ENCODE data around the gene ZNF385D. TPM values are rescaled to one million over a fixed set of nuclear protein-coding genes. Genes with fewer than 3 reads are reported as not detected.

Gene ZNF385D, protein sequence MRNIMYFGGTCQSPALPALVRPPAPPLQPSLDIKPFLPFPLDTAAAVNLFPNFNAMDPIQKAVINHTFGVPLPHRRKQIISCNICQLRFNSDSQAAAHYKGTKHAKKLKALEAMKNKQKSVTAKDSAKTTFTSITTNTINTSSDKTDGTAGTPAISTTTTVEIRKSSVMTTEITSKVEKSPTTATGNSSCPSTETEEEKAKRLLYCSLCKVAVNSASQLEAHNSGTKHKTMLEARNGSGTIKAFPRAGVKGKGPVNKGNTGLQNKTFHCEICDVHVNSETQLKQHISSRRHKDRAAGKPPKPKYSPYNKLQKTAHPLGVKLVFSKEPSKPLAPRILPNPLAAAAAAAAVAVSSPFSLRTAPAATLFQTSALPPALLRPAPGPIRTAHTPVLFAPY
- total RNA-seq (2.7 TPM), polyA plus RNA-seq (not detected)

DNA sequence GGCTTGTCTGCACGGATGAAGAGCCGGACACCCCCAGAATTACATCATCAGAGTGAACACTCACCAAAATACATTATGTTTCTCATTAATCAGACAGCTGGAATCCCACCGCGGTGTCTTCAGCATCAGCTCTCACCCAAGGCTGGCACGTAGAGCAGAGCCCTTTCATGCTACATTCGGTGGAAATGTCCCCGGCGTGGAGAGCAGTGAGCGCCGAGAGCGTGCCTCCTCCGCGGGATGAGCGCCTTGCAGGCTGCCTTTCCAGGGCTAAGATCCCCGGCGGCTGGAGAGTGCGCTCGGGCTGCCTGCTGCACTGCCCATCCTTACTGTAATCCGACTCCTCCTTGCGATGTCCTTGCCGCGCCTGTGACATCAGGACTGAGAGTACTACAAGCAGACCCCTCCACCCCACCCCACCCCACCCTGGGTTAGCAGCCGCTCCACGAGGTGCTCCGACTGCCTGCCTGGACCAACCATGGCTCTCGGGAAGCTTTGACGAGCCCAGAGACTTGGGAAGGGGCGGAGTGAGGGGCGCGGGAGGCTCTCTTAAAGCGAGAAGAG lies at the start of gene ZNF385D:
Gene ZNF385D, minus strand, starts transcription at position 380 of the 561 bp plus-strand sequence. Its CDS starts 294 bp downstream, at position 86.
- no peak for ATAC-seq (ENCODE audit: low read depth in 2 of 2)
- Histone ChIP-seq H3K4me1 (ENCODE audit: control insufficient read depth, insufficient read depth, low read length, poor library complexity, severe bottlenecking) (no peaks in the 10 kb centered on the region), H3K4me3 (ENCODE audit: low read depth, low read length) (no peak within 1 kb of the TSS), H3K36me3 (ENCODE audit: control insufficient read depth, insufficient read depth, low read length) (no peaks in the 10 kb centered on the region), H3K27ac (ENCODE audit: insufficient read depth, low read length, poor library complexity, severe bottlenecking) (no peak within 1 kb of the TSS), H3K27me3 (ENCODE audit: control insufficient read depth, insufficient read depth, low read length) (no peaks in the 10 kb centered on the region), H3K9me3 (ENCODE audit: control insufficient read depth in 2 of 2, low read length in 2 of 2) (no peaks in the 10 kb centered on the region)
- no peaks in the 10 kb centered on the region for H3K4me1 Mint-ChIP-seq
- peaks cover 1 to 13% (median 3%) of the 10 kb centered on the region in 7 donors for H3K9me3 Mint-ChIP-seq
- no peak within 1 kb of the TSS for H3K27ac Mint-ChIP-seq
- no peak within 1 kb of the TSS for H3K4me3 Mint-ChIP-seq
- DNase-seq = no peak
- H3K27me3 Mint-ChIP-seq = no peaks in the 10 kb centered on the region
- H3K36me3 Mint-ChIP-seq = no peaks in the 10 kb centered on the region

- Histone ChIP-seq H3K27me3 (ENCODE audit: control insufficient read depth, insufficient read depth, low read length) (no peaks in the 10 kb centered on the region), H3K36me3 (ENCODE audit: control insufficient read depth, insufficient read depth, low read length) (no peaks in the 10 kb centered on the region), H3K4me3 (ENCODE audit: low read depth, low read length) (no peak overlapping the region), H3K27ac (ENCODE audit: insufficient read depth, low read length, poor library complexity, severe bottlenecking) (no peak overlapping the region), H3K9me3 (ENCODE audit: control insufficient read depth in 2 of 2, low read length in 2 of 2) (no peaks in the 10 kb centered on the region), H3K4me1 (ENCODE audit: control insufficient read depth, insufficient read depth, low read length, poor library complexity, severe bottlenecking) (no peaks in the 10 kb centered on the region)
- H3K9me3 Mint-ChIP-seq = peaks cover 0 to 33% (median 8%) of the 10 kb centered on the region in 7 donors
- ATAC-seq (ENCODE audit: low read depth in 2 of 2) = no peak
- H3K4me1 Mint-ChIP-seq = no peaks in the 10 kb centered on the region
- H3K27ac Mint-ChIP-seq = no peak overlapping the region
- DNase-seq = no peak
- H3K36me3 Mint-ChIP-seq = no peaks in the 10 kb centered on the region
- H3K4me3 Mint-ChIP-seq = no peak overlapping the region
- no peaks in the 10 kb centered on the region for H3K27me3 Mint-ChIP-seq
Measured at GRCh38 chr3:21798356-21799088, 47.5 kb upstream of the ZNF385D start.

- Mint-ChIP-seq H3K27me3 (no peaks in the 10 kb centered on the region), H3K27ac (no peak overlapping the region), H3K9me3 (peaks cover 0 to 29% (median 5%) of the 10 kb centered on the region in 7 donors), H3K4me3 (no peak overlapping the region), H3K4me1 (no peaks in the 10 kb centered on the region), H3K36me3 (no peaks in the 10 kb centered on the region)
- Histone ChIP-seq H3K27me3 (ENCODE audit: control insufficient read depth, insufficient read depth, low read length) (no peaks in the 10 kb centered on the region), H3K27ac (ENCODE audit: insufficient read depth, low read length, poor library complexity, severe bottlenecking) (no peak overlapping the region), H3K4me1 (ENCODE audit: control insufficient read depth, insufficient read depth, low read length, poor library complexity, severe bottlenecking) (no peaks in the 10 kb centered on the region), H3K4me3 (ENCODE audit: low read depth, low read length) (no peak overlapping the region), H3K9me3 (ENCODE audit: control insufficient read depth in 2 of 2, low read length in 2 of 2) (peaks cover 0 to 6% of the 10 kb centered on the region in 2 experiments), H3K36me3 (ENCODE audit: control insufficient read depth, insufficient read depth, low read length) (no peaks in the 10 kb centered on the region)
- no peak for ATAC-seq (ENCODE audit: low read depth in 2 of 2)
- DNase-seq = no peak
Measured at GRCh38 chr3:21795921-21796320, 44.9 kb upstream of the ZNF385D start.

GRCh38 chr3:21795152-21795837 lies 44.3 kb upstream of the ZNF385D start:
- no peaks in the 10 kb centered on the region for H3K27me3 ChIP-seq (ENCODE audit: control insufficient read depth, insufficient read depth, low read length)
- no peaks in the 10 kb centered on the region for H3K27me3 Mint-ChIP-seq
- no peak overlapping the region for H3K4me3 ChIP-seq (ENCODE audit: low read depth, low read length)
- H3K4me3 Mint-ChIP-seq = no peak overlapping the region
- no peak overlapping the region for H3K27ac ChIP-seq (ENCODE audit: insufficient read depth, low read length, poor library complexity, severe bottlenecking)
- H3K9me3 ChIP-seq (ENCODE audit: control insufficient read depth in 2 of 2, low read length in 2 of 2) = peaks cover 0 to 6% of the 10 kb centered on the region in 2 experiments
- no peaks in the 10 kb centered on the region for H3K36me3 Mint-ChIP-seq
- H3K4me1 Mint-ChIP-seq = no peaks in the 10 kb centered on the region
- peaks cover 0 to 25% (median 5%) of the 10 kb centered on the region in 7 donors for H3K9me3 Mint-ChIP-seq
- no peaks in the 10 kb centered on the region for H3K36me3 ChIP-seq (ENCODE audit: control insufficient read depth, insufficient read depth, low read length)
- no peak for DNase-seq
- no peaks in the 10 kb centered on the region for H3K4me1 ChIP-seq (ENCODE audit: control insufficient read depth, insufficient read depth, low read length, poor library complexity, severe bottlenecking)
- H3K27ac Mint-ChIP-seq = no peak overlapping the region
- no peak for ATAC-seq (ENCODE audit: low read depth in 2 of 2)

DNA sequence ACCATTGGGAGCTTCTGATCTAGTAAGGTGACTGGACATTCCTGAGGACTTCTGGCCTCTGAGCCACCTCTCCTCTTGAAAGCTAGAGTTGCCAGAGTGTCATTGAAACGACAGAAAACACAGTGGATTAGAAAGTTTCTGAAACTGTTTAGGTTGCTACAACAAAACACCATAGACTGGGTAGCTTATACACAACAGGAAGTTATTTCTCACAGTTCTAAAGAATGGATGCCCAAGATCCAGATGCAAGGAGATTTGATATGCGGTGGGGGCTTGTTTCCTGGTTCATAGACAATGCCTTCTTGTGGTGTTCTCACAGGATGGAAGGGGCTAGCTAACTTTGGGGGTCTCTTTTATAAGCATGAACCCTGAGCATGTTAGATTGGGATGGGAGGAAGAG lies 43.3 kb upstream of the ZNF385D start:
- no peak overlapping the region for H3K27ac Mint-ChIP-seq
- no peaks in the 10 kb centered on the region for H3K4me1 Mint-ChIP-seq
- H3K4me1 ChIP-seq (ENCODE audit: control insufficient read depth, insufficient read depth, low read length, poor library complexity, severe bottlenecking) = no peaks in the 10 kb centered on the region

DNA sequence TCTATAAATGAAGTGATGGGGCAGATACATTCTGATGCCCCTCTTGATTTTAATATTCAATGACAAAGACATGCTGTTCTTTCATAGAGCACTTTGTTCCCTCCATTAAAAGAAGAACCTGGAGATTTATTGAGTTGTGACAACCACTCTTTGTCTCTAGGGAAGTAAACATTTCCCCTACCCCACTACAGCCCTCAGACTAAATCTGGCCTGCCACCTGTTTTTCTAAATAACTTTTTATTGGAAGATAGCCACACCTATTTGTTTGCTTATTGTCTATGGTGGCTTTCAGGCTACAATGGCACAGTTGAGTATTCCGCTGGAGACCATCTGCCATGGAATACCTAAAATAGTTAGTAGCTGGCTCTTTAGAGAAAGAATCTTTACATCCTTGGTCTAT lies 41.2 kb upstream of the ZNF385D start:
- DNase-seq = no peak
- H3K4me3 Mint-ChIP-seq = no peak overlapping the region
- H3K4me1 Mint-ChIP-seq = no peaks in the 10 kb centered on the region
- peaks cover 0 to 6% of the 10 kb centered on the region in 2 experiments for H3K9me3 ChIP-seq (ENCODE audit: control insufficient read depth in 2 of 2, low read length in 2 of 2)
- H3K27me3 ChIP-seq (ENCODE audit: control insufficient read depth, insufficient read depth, low read length) = no peaks in the 10 kb centered on the region
- ATAC-seq (ENCODE audit: low read depth in 2 of 2) = no peak
- no peak overlapping the region for H3K27ac Mint-ChIP-seq
- no peaks in the 10 kb centered on the region for H3K36me3 Mint-ChIP-seq
- no peak overlapping the region for H3K27ac ChIP-seq (ENCODE audit: insufficient read depth, low read length, poor library complexity, severe bottlenecking)
- no peaks in the 10 kb centered on the region for H3K4me1 ChIP-seq (ENCODE audit: control insufficient read depth, insufficient read depth, low read length, poor library complexity, severe bottlenecking)
- H3K9me3 Mint-ChIP-seq = peaks cover 0 to 15% (median 7%) of the 10 kb centered on the region in 7 donors
- no peaks in the 10 kb centered on the region for H3K36me3 ChIP-seq (ENCODE audit: control insufficient read depth, insufficient read depth, low read length)
- no peaks in the 10 kb centered on the region for H3K27me3 Mint-ChIP-seq
- H3K4me3 ChIP-seq (ENCODE audit: low read depth, low read length) = no peak overlapping the region

More for the DNA sequence above, 43.3 kb upstream of the ZNF385D start:
- H3K36me3 ChIP-seq (ENCODE audit: control insufficient read depth, insufficient read depth, low read length) = no peaks in the 10 kb centered on the region
- H3K36me3 Mint-ChIP-seq = no peaks in the 10 kb centered on the region
- H3K27me3 ChIP-seq (ENCODE audit: control insufficient read depth, insufficient read depth, low read length) = no peaks in the 10 kb centered on the region
- no peak overlapping the region for H3K4me3 ChIP-seq (ENCODE audit: low read depth, low read length)
- no peaks in the 10 kb centered on the region for H3K27me3 Mint-ChIP-seq
- peaks cover 0 to 15% (median 7%) of the 10 kb centered on the region in 7 donors for H3K9me3 Mint-ChIP-seq
- ATAC-seq (ENCODE audit: low read depth in 2 of 2) = no peak
- peaks cover 0 to 6% of the 10 kb centered on the region in 2 experiments for H3K9me3 ChIP-seq (ENCODE audit: control insufficient read depth in 2 of 2, low read length in 2 of 2)
- H3K4me3 Mint-ChIP-seq = no peak overlapping the region
- no peak overlapping the region for H3K27ac ChIP-seq (ENCODE audit: insufficient read depth, low read length, poor library complexity, severe bottlenecking)
- DNase-seq = no peak

DNA sequence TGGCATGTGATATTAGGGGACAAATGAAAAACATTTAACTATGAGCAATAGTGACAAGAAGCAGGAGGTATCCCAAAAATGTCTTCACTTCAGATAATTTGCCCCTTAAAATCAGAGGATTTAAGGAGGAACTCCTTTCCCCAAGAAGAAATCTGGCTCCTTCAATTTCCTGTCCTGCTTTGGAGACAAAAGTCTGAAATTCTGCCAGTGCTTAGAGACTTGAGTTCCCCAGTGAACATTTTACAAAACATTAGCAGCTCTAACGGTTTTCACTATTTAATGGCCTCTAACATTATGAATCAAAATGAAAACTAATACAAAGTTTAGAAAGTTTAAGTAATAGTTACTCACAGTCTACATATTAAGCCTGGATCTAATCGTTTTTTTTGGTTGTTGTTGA lies 40.3 kb upstream of the ZNF385D start:
- Histone ChIP-seq H3K4me1 (ENCODE audit: control insufficient read depth, insufficient read depth, low read length, poor library complexity, severe bottlenecking) (no peaks in the 10 kb centered on the region), H3K27me3 (ENCODE audit: control insufficient read depth, insufficient read depth, low read length) (no peaks in the 10 kb centered on the region), H3K4me3 (ENCODE audit: low read depth, low read length) (no peak overlapping the region), H3K9me3 (ENCODE audit: control insufficient read depth in 2 of 2, low read length in 2 of 2) (peaks cover 0 to 6% of the 10 kb centered on the region in 2 experiments), H3K27ac (ENCODE audit: insufficient read depth, low read length, poor library complexity, severe bottlenecking) (no peak overlapping the region), H3K36me3 (ENCODE audit: control insufficient read depth, insufficient read depth, low read length) (no peaks in the 10 kb centered on the region)
- Mint-ChIP-seq H3K36me3 (no peaks in the 10 kb centered on the region), H3K9me3 (peaks cover 0 to 16% (median 7%) of the 10 kb centered on the region in 7 donors), H3K4me1 (no peaks in the 10 kb centered on the region), H3K27ac (no peak overlapping the region), H3K4me3 (no peak overlapping the region), H3K27me3 (no peaks in the 10 kb centered on the region)
- DNase-seq = no peak
- no peak for ATAC-seq (ENCODE audit: low read depth in 2 of 2)

Data from CD4-positive, CD25-positive, alpha-beta regulatory T cell (primary cell).